Ascending aorta (tissue), 2 donors: ENCODE measurements around the gene CCDC137. TPM values are rescaled to one million over a fixed set of nuclear protein-coding genes. Genes with fewer than 3 reads are reported as not detected.

ENCODE experiments used
- DNase-seq, 2 donors: peaks; one replicate each; pipeline ENCODE4 v3.0.0-alpha.2; 2019; ENCODE audit warnings: low spot score in 2 of 2
- H3K27ac ChIP-seq, 2 donors: fragments of 200-600 bp; sonication (generic); one replicate each; pipeline ENCODE4 v1.5.1; 2016 to 2017; ENCODE audit warnings: mild to moderate bottlenecking in 1 of 2
- H3K27me3 ChIP-seq: fragments of 200-600 bp; sonication (generic); one replicate; pipeline ENCODE4 v1.5.1; 2017
- H3K36me3 ChIP-seq, 2 donors: fragments of 200-600 bp; sonication (generic); one replicate each; pipeline ENCODE4 v1.5.1; 2016
- H3K4me1 ChIP-seq, 2 donors: fragments of 200-600 bp; sonication (generic); one replicate each; pipeline ENCODE4 v1.5.1; 2016 to 2017; ENCODE audit warnings: mild to moderate bottlenecking in 1 of 2
- H3K4me3 ChIP-seq, 2 donors: fragments of 200-600 bp; sonication (generic); one replicate each; pipeline ENCODE4 v1.5.1; 2016 to 2017; ENCODE audit warnings: mild to moderate bottlenecking in 1 of 2
- H3K9me3 ChIP-seq, 2 donors: fragments of 200-600 bp; sonication (generic); one replicate each; pipeline ENCODE4 v1.5.1; 2016
- intact Hi-C: fragments of 100-400 bp; cut with DNase I; formaldehyde crosslinking; loops from one replicate; pipeline ENCODE4 v1.15.1; 2023
- total RNA-seq: library from RNA; depleted of rRNA; stranded (reverse); fragments of >200 nt; gene quantifications from one replicate; pipeline ENCODE4 v1.1.0, GENCODE V29; 2016
- TF ChIP-seq, protein P1 (sequence below), 3 experiments: fragments of 200-600 bp in 2 of 3; fragments of 450-650 bp in 1 of 3; sonication (generic) in 2 of 3; IDR thresholded peaks; one replicate each; pipeline ENCODE4 v1.5.1; 2016 to 2019; ENCODE audit warnings: antibody characterized with exemption in 3 of 3, mild to moderate bottlenecking in 1 of 3, moderate library complexity in 1 of 3

The CCDC137 gene
- total RNA-seq, 1 donor from 2014 or later = 15.8 TPM

GRCh38 chr17:81703747-81704654 lies 37.5 kb downstream of the CCDC137 start:
- peak overlapping the region; percentile 87 to 96 for H3K27ac ChIP-seq
- H3K4me1 ChIP-seq = peaks cover 19 to 20% of the 10 kb centered on the region in 2 donors
- H3K36me3 ChIP-seq = peaks cover 39 to 41% of the 10 kb centered on the region in 2 donors
- H3K9me3 ChIP-seq = no peaks in the 10 kb centered on the region
- intact Hi-C loops = loop anchor here (1.0 to 5.0 kb wide), 3 partner anchors 21 to 223 kb away; partner anchors contain the start of genes ARL16, MAFG, NPLOC4 and TSPAN10
- H3K27me3 ChIP-seq = no peaks in the 10 kb centered on the region
- peak overlapping the region; percentile 76 to 83 for H3K4me3 ChIP-seq
- no peak for DNase-seq
- TF ChIP-seq, protein P1, sequence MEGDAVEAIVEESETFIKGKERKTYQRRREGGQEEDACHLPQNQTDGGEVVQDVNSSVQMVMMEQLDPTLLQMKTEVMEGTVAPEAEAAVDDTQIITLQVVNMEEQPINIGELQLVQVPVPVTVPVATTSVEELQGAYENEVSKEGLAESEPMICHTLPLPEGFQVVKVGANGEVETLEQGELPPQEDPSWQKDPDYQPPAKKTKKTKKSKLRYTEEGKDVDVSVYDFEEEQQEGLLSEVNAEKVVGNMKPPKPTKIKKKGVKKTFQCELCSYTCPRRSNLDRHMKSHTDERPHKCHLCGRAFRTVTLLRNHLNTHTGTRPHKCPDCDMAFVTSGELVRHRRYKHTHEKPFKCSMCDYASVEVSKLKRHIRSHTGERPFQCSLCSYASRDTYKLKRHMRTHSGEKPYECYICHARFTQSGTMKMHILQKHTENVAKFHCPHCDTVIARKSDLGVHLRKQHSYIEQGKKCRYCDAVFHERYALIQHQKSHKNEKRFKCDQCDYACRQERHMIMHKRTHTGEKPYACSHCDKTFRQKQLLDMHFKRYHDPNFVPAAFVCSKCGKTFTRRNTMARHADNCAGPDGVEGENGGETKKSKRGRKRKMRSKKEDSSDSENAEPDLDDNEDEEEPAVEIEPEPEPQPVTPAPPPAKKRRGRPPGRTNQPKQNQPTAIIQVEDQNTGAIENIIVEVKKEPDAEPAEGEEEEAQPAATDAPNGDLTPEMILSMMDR (IDR thresholded peaks at IDR 0.05) = no peak

GRCh38 chr17:81705518-81706231 lies 39.1 kb downstream of the CCDC137 start:
- no peak for DNase-seq
- Histone ChIP-seq H3K4me3 (no peak overlapping the region), H3K27me3 (no peaks in the 10 kb centered on the region), H3K4me1 (peaks cover 19 to 20% of the 10 kb centered on the region in 2 donors), H3K9me3 (no peaks in the 10 kb centered on the region), H3K36me3 (peaks cover 26 to 30% of the 10 kb centered on the region in 2 donors), H3K27ac (no peak overlapping the region)
- intact Hi-C loops = no loop called here
- TF ChIP-seq, protein P1 (IDR thresholded peaks at IDR 0.05) = no peak

DNA sequence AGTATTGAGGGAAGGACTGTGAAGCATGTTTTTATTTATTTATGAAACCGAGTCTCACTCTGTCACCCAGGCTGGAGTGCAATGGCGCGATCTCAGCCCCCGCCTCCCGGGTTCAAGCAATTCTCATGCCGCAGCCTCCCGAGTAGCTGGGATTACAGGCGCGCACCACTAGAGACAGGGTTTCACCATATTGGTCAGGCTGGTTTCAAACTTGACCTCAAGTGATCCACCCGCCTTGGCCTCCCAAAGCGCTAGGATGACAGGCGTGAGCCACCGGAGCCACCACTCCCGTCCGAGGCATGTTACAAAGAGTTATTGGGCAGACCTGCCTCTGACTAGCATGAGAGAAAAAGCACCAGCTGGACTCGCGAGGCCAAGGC lies 39.7 kb downstream of the CCDC137 start:
- Histone ChIP-seq H3K27me3 (no peaks in the 10 kb centered on the region), H3K4me1 (peaks cover 19 to 23% of the 10 kb centered on the region in 2 donors), H3K27ac (no peak overlapping the region), H3K9me3 (no peaks in the 10 kb centered on the region), H3K4me3 (no peak overlapping the region), H3K36me3 (peaks cover 21 to 25% of the 10 kb centered on the region in 2 donors)
- intact Hi-C loops = no loop called here
- TF ChIP-seq, protein P1 (IDR thresholded peaks at IDR 0.05) = no peak
- no peak for DNase-seq

- H3K4me3 ChIP-seq = no peak overlapping the region
- H3K27ac ChIP-seq = no peak overlapping the region
- peaks cover 16 to 19% of the 10 kb centered on the region in 2 donors for H3K36me3 ChIP-seq
- H3K9me3 ChIP-seq = no peaks in the 10 kb centered on the region
- intact Hi-C loops = no loop called here
- no peak for DNase-seq
- no peaks in the 10 kb centered on the region for H3K27me3 ChIP-seq
- H3K4me1 ChIP-seq = peaks cover 16 to 23% of the 10 kb centered on the region in 2 donors
- TF ChIP-seq, protein P1 (IDR thresholded peaks at IDR 0.05) = no peak
Measured at GRCh38 chr17:81706757-81707624, 40.5 kb downstream of the CCDC137 start.
